HG03457 (cell line): ENCODE results near the gene BTNL8.

Source experiments
- ATAC-seq: cut with Tn5 transposase; IDR thresholded peaks from one replicate; pipeline ENCODE4 v1.9.1; 2021; ENCODE audit warnings: moderate number of reproducible peaks; ENCODE audit not compliant: unreplicated experiment

BTNL8 gene, protein sequence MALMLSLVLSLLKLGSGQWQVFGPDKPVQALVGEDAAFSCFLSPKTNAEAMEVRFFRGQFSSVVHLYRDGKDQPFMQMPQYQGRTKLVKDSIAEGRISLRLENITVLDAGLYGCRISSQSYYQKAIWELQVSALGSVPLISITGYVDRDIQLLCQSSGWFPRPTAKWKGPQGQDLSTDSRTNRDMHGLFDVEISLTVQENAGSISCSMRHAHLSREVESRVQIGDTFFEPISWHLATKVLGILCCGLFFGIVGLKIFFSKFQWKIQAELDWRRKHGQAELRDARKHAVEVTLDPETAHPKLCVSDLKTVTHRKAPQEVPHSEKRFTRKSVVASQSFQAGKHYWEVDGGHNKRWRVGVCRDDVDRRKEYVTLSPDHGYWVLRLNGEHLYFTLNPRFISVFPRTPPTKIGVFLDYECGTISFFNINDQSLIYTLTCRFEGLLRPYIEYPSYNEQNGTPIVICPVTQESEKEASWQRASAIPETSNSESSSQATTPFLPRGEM

DNA sequence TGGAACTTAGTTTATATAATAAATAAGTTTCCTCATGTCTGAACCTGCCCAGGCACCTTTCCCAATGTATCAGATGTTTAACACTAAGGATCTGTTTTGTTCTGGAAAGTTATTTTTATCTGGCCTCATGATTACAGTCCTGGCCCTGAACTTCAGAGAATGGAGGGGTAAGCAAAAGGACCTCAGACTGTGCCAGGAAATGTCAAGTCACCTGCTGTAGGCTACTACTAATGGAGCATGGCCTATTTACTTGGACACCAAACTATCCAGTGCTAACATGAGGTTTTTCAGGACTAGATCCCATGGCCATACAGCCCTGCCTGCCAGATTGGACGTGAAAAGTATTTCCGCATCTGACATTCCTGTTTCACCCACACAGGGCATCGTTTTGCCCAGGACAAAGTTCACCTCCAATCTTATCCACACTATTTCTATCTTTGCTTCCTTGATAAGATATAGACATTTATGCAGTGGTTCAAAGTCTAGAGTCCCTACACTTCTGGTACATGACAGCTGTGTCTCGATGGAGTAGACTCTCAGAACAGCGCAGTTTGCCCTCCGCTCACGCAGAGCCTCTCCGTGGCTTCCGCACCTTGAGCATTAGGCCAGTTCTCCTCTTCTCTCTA lies at the start of gene BTNL8:
BTNL8 (plus strand) TSS at position 539 of the 626 bp plus-strand sequence. CDS start 152 bp downstream, outside the sequence.
- ATAC-seq, result no peak

- no peak for ATAC-seq
Measured at GRCh38 chr5:180849827-180850226, 49.1 kb upstream of the BTNL8 start.

GRCh38 chr5:180850434-180851078 lies 48.4 kb upstream of the BTNL8 start:
- ATAC-seq, result no peak

- no peak for ATAC-seq
Measured at GRCh38 chr5:180852495-180852894, 46.5 kb upstream of the BTNL8 start.

DNA sequence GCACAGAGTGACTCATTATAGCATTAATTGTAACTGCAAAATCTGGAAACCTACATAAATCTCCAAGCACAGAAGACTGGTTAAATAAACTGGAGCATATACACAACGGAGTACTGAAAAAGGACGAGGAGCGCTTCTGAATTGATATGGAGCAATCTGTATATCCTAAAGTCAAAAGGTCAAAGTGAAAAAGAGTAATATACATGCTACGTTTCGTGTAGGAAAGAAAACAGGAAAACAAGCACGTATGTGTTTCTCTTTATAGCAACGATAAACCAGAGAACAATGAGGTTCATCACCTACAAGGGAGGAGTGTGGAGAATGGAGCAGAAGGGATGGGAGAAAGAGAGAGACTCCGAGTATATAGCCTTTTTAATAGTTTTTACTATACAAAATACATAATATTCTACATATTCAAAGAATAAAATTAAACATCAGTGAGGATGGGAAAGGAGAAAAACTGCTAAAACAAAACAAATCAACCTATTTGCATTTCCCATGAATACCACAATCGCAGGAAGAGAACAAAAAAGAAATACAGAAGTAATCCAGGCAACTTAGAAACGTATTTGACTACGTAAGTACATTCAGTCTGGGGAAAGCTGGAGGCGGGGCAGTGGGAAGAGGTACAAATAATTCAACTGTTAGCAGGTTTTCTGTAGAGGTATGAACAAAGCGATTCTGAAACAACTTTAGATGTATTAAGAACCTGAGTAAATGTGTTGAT lies 45.7 kb upstream of the BTNL8 start:
- no peak for ATAC-seq

- no peak for ATAC-seq
Measured at GRCh38 chr5:180853848-180854176, 45.1 kb upstream of the BTNL8 start.

GRCh38 chr5:180858586-180858985 lies 40.4 kb upstream of the BTNL8 start:
- ATAC-seq, result no peak

DNA sequence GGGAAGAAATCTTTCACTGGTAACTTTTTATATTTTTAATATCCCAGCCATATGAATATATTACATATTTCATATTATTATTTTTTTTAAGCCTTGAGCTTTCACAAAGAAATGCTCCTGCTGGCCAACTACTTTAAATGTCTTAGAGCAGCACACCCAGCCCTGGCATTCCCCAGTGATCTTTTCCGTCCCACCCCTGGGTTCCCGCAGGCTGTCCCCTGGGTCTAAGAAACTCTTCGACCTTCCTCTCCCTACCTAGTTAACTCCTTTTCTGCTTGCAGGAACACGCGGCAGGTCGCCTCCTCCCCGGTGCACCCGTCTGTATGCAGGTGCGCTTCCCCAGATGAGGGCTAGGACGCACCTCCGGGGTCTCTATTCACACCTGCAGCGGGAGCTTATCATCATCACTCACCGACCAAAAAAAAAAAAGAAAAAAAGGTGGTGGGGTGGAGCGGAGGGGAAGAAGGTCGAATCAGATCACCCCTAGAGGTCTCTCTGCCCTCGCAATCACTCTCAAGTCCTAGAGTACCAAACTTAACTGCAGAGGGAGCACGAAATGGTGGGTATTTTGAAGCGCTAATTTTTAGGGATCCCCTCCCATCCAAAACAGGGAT lies 38.6 kb upstream of the BTNL8 start:
- peak; percentile 24 for ATAC-seq

DNA sequence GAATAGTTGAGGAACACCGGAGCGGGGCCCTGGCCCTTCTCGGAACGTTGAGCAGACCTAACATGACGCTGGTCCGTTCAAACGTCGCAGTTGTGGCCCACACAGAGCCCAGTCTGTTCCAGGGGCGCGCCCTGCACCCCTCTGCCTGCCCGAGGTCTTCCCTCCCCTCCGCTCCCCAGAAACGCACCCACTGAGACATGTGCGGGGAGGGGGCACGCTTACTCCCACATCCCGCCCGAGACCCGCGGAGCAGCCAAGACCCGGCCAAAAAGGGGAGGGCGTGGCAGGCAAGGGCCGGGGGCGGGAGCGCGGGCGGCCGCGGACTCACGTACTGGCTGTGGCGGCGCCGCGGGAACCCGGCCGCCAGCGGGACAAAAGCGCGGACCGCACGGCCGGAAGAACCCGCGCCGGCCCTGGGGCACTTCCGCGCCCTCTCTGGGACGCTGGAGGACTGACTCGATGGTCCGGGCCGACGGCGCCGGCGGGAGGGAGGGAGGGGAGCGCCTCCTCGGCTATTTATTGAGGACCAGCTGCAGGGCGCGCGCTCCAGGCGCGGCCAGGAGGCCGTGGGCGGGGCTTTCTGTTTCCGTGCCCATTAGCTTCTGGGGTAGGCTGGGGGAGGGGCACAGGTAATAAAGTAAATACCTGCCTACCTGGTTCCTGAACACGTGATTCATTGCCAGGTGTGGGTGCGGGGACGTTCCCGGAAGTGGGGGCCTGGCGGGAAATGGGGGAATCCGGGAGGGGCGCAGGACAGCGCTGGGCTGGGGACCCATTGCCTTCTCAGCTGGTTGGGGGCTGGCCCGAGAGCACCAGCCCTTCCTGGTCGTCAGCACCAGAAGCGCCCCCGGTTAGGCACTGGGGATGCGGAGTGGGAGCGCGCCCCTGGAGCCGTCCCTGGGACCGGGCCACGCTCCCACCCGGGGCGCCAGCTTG lies 37.8 kb upstream of the BTNL8 start, which contains the start of gene ZFP62:
ZFP62 (minus strand) TSS at position 390 of the 936 bp plus-strand sequence; CDS start at position 333, 57 bp downstream.
- peak; percentile 89 for ATAC-seq

GRCh38 chr5:180862645-180863044 lies 36.3 kb upstream of the BTNL8 start:
- ATAC-seq, result no peak

DNA sequence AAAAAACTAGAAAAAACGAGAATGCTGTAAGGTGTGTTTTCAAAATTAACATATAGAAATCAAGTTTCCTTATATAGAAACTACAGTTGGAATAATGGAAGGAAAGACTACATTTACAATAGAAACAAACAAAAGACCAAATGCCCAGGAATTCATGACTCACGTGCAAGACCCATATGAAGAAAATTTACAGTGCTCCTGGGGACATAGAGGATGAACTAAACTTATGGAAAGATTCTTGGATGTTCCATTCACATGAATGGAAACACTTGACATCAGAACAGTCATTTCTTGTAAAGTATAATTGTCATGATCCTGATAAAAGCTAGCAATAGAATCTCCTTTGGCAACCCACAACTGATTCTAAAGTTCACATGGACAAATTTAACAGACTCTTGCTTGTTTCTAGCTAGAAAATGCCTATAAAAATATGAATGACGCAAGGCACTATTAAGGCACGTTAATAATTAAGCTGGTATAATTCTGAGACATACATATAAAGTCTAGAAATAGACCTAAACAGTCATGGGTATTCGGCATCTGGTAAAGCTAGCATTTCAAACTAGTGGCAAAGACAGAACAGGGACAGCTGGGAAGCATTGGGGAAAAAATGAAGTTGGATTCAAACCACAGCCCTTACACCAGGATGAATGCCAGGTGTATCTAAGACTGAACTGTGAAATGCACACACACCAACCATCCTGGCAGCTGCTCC lies 32.8 kb upstream of the BTNL8 start:
- ATAC-seq, result no peak

- ATAC-seq, result no peak
Measured at GRCh38 chr5:180866985-180867384, 32.0 kb upstream of the BTNL8 start.

DNA sequence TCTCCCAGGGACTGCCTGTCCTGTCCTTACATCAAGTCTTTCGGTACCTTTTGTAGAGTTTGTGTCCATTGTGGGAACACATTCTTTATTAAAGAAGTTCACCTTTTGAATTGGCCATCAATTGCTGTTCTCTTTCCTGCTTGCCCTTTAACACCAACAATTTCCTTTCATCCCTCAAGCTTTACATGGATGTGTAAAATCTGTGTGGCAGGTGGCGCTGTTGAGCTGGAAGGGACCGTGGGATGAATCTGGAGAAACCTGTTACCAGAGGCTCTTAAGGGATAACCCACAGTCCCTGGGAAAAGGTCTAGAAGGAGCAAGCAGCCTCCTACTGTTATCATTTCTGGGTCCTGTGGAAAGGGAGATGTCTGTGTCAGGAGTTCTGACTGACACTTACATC lies 30.0 kb upstream of the BTNL8 start:
- ATAC-seq, result no peak

DNA sequence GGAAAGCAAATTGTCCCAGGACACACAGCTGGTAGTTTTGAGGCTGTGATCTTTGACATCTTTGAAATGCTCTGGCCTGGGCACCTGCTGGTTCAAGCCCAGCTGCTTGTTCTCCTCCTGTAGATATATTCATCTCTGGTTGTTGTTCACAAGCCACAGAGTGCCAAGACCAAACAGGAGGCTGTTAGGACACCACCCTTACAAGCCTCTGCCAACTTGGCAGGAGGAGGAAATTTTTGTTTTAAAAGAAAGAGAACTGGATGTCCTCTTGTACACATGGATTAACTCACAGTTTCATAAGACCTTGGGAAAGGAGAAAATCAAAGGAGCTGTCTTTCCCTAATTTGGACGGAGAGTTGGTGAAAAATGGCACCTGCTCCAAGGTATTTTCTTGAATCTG lies 29.4 kb upstream of the BTNL8 start:
- ATAC-seq, result no peak

- ATAC-seq, result no peak
Measured at GRCh38 chr5:180870276-180871068, 28.5 kb upstream of the BTNL8 start.

GRCh38 chr5:180872419-180872818 lies 26.5 kb upstream of the BTNL8 start:
- no peak for ATAC-seq

DNA sequence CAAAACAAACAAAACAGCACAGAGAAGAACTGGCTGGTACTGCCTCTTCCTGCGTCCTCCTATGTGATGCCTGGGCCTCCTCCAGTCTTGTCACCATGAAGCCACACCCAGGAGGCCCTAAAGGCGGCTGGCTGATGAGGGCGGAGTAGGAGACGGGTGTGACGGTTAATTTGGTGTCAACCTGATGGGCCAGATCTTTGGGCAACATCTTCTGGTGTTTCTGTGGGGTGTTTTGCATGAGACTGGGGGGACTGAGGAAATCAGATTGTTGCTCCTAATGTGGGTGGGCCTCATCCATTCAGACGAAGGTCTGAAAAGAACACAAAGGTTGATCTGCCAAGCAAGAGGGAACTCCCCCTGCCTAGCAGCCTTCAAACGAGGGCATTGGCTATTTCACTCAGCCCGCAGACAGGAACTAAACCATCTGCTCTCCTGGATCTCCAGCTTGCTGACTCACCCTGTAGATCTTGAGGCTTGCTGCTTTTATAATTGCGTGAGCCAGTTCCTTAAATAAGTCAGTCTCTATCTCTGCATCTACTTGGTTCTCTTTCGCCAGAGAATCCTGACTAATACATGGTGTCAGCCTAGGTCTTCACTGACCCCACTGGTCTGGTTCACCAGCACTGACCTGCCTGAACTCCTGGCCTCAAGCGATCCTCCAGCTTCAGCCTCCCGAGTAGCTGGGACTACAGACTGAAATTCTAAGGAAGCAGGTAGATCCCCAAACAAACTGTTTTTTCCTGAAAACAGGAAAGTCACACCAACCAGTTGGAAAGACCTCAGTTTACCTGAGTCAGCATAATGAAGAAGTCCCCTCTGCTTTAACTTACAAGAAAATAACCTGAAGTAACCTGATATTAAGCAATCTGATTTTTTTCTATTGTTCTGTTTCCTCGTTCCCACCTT lies 25.1 kb upstream of the BTNL8 start:
- ATAC-seq, result no peak
